Loucy (cell line): ENCODE results near the gene INPP4B.

ENCODE experiments used
- H2AFZ ChIP-seq: fragments of 200-600 bp; sonication (generic); 2 replicates; pipeline ENCODE4 v1.6.0; 2016; ENCODE audit warnings: antibody characterized with exemption, mild to moderate bottlenecking, low read length, moderate library complexity
- H3F3A ChIP-seq: fragments of 200-600 bp; 2 replicates; pipeline ENCODE4 v1.6.0; 2016; ENCODE audit warnings: antibody characterized with exemption, low read depth, mild to moderate bottlenecking
- H3K27me3 ChIP-seq: fragments of 200-600 bp; sonication (generic); 2 replicates; pipeline ENCODE4 v1.6.1; 2014; ENCODE audit warnings: low read length, mild to moderate bottlenecking; ENCODE audit not compliant: insufficient read depth, poor library complexity, severe bottlenecking
- H3K36me3 ChIP-seq: fragments of 200-600 bp; sonication (generic); 2 replicates; pipeline ENCODE4 v1.6.1; 2016; ENCODE audit warnings: low read length; ENCODE audit not compliant: insufficient read depth
- H3K4me1 ChIP-seq: fragments of 200-600 bp; sonication (generic); 2 replicates; pipeline ENCODE4 v1.5.1; 2014; ENCODE audit warnings: low read length, mild to moderate bottlenecking; ENCODE audit not compliant: insufficient read depth, poor library complexity, severe bottlenecking
- H3K4me2 ChIP-seq: fragments of 200-600 bp; sonication (generic); 2 replicates; pipeline ENCODE4 v1.6.0; 2014; ENCODE audit warnings: antibody characterized with exemption, low read length, low read depth, mild to moderate bottlenecking; ENCODE audit not compliant: poor library complexity, severe bottlenecking
- H3K4me3 ChIP-seq: fragments of 200-600 bp; sonication (generic); 2 replicates; pipeline ENCODE4 v1.5.1; 2014; ENCODE audit warnings: low read length, mild to moderate bottlenecking, mixed read lengths; ENCODE audit not compliant: poor library complexity, severe bottlenecking
- H3K79me2 ChIP-seq: fragments of 200-600 bp; sonication (generic); 2 replicates; pipeline ENCODE4 v1.6.1; 2014; ENCODE audit warnings: low read length; ENCODE audit not compliant: insufficient read depth
- H3K9ac ChIP-seq: fragments of 200-600 bp; sonication (generic); 2 replicates; pipeline ENCODE4 v1.6.0; 2014; ENCODE audit warnings: mild to moderate bottlenecking, low read depth, low read length, moderate library complexity; ENCODE audit not compliant: poor library complexity, severe bottlenecking
- H3K9me2 ChIP-seq: fragments of 200-600 bp; sonication (generic); replicated peaks from 2 replicates; pipeline ENCODE4 v1.6.1; 2016; ENCODE audit warnings: low read depth, low read length, mixed read lengths
- H3K9me3 ChIP-seq: fragments of 200-600 bp; sonication (generic); 2 replicates; pipeline ENCODE4 v1.6.1; 2014; ENCODE audit warnings: mild to moderate bottlenecking, antibody characterized with exemption, low read length, low read depth; ENCODE audit not compliant: insufficient read depth
- H4K20me1 ChIP-seq: fragments of 200-600 bp; sonication (generic); 2 replicates; pipeline ENCODE4 v1.6.0; 2014; ENCODE audit warnings: antibody characterized with exemption, low read length, mild to moderate bottlenecking; ENCODE audit not compliant: insufficient read depth, poor library complexity, severe bottlenecking
- EZH2phosphoT487 ChIP-seq: fragments of 200-600 bp; IDR thresholded peaks from 2 replicates; pipeline ENCODE4 v1.6.1; 2018; ENCODE audit warnings: antibody characterized with exemption, mild to moderate bottlenecking, moderate library complexity, borderline replicate concordance
- TF ChIP-seq, protein P1 (sequence below): fragments of 200-600 bp; sonication (generic); conservative IDR thresholded peaks from 2 replicates; pipeline ENCODE4 v1.5.1; 2014; ENCODE audit warnings: mild to moderate bottlenecking, antibody characterized with exemption, low read length

Gene INPP4B

GRCh38 chr4:142406917-142407501 lies 439.1 kb downstream of the INPP4B start:
- H3K4me2 ChIP-seq, result peak overlapping the region; percentile 92
- no peak for TF ChIP-seq EZH2phosphoT487
- TF ChIP-seq, protein P1, sequence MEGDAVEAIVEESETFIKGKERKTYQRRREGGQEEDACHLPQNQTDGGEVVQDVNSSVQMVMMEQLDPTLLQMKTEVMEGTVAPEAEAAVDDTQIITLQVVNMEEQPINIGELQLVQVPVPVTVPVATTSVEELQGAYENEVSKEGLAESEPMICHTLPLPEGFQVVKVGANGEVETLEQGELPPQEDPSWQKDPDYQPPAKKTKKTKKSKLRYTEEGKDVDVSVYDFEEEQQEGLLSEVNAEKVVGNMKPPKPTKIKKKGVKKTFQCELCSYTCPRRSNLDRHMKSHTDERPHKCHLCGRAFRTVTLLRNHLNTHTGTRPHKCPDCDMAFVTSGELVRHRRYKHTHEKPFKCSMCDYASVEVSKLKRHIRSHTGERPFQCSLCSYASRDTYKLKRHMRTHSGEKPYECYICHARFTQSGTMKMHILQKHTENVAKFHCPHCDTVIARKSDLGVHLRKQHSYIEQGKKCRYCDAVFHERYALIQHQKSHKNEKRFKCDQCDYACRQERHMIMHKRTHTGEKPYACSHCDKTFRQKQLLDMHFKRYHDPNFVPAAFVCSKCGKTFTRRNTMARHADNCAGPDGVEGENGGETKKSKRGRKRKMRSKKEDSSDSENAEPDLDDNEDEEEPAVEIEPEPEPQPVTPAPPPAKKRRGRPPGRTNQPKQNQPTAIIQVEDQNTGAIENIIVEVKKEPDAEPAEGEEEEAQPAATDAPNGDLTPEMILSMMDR, result no peak
- H3F3A ChIP-seq, result peaks cover 12% of the 10 kb centered on the region

DNA sequence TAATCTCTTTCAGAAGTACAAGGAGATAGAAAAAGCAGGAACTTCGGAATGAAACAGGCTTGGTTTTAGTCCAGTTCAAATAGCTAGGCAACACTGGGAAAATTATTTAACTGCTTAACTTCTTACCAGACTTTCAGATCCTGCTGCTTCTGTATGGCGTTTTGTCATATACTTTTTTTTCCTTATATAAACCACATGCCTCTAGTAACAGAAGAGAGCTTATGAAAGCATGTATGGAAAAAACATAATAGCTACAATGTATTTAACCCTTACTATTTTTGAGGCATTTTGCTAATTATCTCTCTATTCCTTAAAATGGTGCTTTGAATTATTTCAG lies 439.6 kb downstream of the INPP4B start:
- Histone ChIP-seq H3K4me1 (peaks cover 76% of the 10 kb centered on the region), H3K79me2 (peaks cover 31% of the 10 kb centered on the region), H3K9ac (peak overlapping the region; percentile 78), H2AFZ (peak overlapping the region; percentile 4; the same call in 1 of the 2 replicates), H3K9me2 (no peaks in the 10 kb centered on the region), H3K36me3 (no peaks in the 10 kb centered on the region), H3K27me3 (no peaks in the 10 kb centered on the region), H3K4me3 (peak overlapping the region; percentile 77), H3K4me2 (peak overlapping the region; percentile 92), H3F3A (peaks cover 12% of the 10 kb centered on the region), H3K9me3 (no peaks in the 10 kb centered on the region), H4K20me1 (peaks cover 5% of the 10 kb centered on the region)
- TF ChIP-seq, protein P1, result no peak
- TF ChIP-seq EZH2phosphoT487, result no peak

More at GRCh38 chr4:142406917-142407501, 439.1 kb downstream of the INPP4B start:
- Histone ChIP-seq H2AFZ (peak overlapping the region; percentile 4; the same call in 1 of the 2 replicates), H4K20me1 (peaks cover 4% of the 10 kb centered on the region), H3K79me2 (peaks cover 25% of the 10 kb centered on the region), H3K27me3 (no peaks in the 10 kb centered on the region), H3K9ac (peak overlapping the region; percentile 78), H3K4me3 (peak overlapping the region; percentile 77), H3K36me3 (no peaks in the 10 kb centered on the region), H3K9me2 (no peaks in the 10 kb centered on the region), H3K4me1 (peaks cover 73% of the 10 kb centered on the region), H3K9me3 (no peaks in the 10 kb centered on the region)

- peaks cover 36% of the 10 kb centered on the region for H3K79me2 ChIP-seq
- peak overlapping the region; percentile 77 for H3K4me3 ChIP-seq
- no peak for TF ChIP-seq EZH2phosphoT487
- TF ChIP-seq, protein P1, result no peak
- H3K9me2 ChIP-seq, result no peaks in the 10 kb centered on the region
- H3K4me1 ChIP-seq, result peaks cover 77% of the 10 kb centered on the region
- no peaks in the 10 kb centered on the region for H3K27me3 ChIP-seq
- H2AFZ ChIP-seq, result peak overlapping the region; percentile 4; the same call in 1 of the 2 replicates
- peaks cover 12% of the 10 kb centered on the region for H3F3A ChIP-seq
- H3K9me3 ChIP-seq, result no peaks in the 10 kb centered on the region
- peak overlapping the region; percentile 78 for H3K9ac ChIP-seq
- no peaks in the 10 kb centered on the region for H3K36me3 ChIP-seq
- H4K20me1 ChIP-seq, result peaks cover 5% of the 10 kb centered on the region
- H3K4me2 ChIP-seq, result peak overlapping the region; percentile 92
Measured at GRCh38 chr4:142405695-142406498, 440.2 kb downstream of the INPP4B start.
